AG20443 (cell line): Measurements from ENCODE around the gene NUDT6.
"Not testable (repeated sequence)": the region's sequence is repeated elsewhere in the genome, so short reads cannot be mapped to it uniquely, and the experiment has no call there.

ENCODE experiments used
- DNase-seq: peaks from one replicate; pipeline ENCODE4 v3.0.0; 2012; ENCODE audit warnings: low spot score, mixed read lengths

NUDT6 gene, protein sequence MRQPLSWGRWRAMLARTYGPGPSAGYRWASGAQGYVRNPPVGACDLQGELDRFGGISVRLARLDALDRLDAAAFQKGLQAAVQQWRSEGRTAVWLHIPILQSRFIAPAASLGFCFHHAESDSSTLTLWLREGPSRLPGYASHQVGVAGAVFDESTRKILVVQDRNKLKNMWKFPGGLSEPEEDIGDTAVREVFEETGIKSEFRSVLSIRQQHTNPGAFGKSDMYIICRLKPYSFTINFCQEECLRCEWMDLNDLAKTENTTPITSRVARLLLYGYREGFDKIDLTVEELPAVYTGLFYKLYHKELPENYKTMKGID

DNA sequence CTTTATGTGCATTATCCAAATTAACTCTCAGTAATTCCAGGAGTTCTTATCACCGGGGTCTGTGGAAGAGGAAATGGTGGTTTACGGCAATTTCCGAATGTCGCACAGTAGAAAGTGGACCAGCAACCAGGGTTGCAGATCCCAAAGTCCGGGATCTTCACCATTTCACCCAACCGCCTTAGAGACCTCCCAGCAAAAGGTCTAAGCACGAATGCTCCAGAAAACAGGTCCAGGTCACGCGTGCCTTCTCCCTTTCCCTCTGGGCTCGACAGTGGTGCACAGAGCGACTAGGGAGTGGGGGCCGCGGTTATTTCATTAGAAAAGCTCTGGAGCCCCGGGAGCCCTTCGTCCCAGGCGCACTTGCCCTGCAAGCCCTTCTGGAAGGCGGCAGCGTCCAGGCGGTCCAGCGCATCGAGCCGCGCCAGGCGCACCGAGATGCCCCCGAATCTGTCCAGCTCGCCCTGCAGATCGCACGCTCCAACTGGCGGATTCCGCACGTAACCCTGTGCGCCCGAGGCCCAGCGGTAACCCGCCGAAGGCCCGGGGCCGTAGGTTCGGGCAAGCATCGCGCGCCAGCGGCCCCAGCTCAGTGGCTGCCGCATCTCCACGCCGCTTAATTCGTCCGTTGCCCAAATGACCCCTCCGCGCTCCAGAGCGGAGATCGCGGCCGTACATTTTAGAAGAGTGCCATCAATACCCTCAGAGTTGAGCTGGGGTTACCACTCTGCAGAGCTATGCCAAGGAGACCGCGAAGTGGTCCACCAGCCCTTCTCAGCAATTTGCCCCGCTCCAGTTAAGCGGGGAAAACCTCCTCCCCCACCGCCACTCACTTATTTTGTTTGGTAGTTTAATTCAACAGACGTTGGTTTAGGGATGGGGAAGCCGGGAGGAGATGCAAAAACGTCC lies at the start of gene NUDT6:
NUDT6 (minus strand) TSS at position 627 of the 906 bp plus-strand sequence; CDS start at position 602, 25 bp downstream.
- DNase-seq, result peak; percentile 68

DNA sequence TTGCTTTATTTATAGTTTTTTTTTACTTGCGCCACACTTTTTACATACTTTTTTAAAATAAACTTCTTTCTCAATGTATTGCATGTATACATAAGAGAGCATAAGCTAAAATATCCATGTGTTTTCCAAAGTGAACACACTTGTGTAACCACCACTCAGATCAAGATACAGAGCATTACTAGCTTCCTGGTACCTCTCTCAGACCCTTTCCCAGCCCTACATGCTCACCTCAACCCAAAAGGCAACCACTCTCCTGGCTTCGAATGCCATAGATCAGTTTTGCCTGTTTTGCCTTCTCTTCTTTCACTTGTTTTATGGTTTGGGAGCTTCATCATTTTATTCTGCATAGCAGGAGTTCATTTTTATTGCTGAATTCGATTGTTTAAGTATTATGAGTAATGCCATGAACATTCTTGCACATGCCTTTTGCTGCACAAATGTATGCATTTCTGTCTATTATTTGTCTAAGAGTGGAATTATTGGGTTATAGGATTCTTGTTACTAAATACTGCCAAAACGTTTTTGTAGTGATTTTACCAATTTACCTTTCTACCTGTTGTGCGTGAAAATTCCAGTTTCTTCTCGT lies 45.9 kb upstream of the NUDT6 start:
- DNase-seq, result no peak

DNA sequence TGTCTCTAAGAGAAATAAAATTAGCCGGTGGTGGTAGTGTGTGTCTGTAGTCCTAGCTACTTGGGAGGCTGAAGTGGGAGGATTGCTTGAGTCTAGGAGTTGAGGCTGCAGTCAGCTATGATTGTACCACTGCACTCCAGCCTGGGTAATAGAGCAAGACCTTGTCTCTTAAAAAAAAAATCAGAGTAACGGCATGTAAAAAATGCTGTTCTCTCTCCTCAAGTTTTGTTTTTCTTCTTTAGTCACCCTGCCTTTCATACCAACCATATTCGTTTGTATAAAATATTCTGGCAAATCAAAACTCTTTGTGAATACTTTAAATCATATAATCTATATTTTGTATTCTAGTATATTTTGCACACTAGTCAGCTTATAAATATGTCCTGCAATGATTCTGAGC lies 44.8 kb upstream of the NUDT6 start:
- no peak for DNase-seq

DNA sequence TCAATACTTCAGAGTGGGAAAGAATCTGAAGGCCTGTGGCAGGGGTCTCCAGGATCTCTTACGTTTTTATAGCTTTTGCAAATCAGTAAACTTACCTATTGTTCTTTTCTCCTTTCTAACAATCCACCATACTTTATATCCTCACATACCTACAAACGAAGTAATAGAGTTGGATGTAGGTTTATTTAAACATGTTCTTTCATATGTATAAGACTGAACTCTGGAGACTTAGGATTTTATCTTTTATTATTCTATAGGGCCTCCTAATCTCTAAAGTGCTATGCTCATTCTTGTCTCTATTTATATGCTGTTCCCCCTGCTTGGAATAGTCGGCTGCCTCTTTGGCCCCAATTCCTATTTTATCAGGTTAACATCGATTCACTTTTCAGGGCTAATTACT lies 43.8 kb upstream of the NUDT6 start:
- DNase-seq, result no peak

DNA sequence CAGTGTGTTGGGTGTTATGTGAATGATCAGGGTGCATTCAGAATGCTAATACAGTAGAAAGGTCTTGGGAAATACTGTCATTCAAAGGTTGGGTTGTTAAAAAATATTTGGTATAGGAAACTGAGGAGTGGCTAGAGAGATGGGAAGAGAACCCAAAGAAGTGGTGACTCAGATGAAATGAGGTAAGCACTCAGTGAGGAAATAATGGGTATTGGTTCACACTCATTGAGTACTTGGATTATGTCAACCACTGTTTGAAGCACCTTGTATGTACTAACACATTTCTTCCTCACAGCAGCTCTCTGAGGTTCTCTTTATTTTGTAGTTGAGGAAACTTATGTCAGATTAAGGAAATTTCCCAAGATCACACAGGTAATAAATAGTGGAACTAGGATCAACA lies 40.8 kb upstream of the NUDT6 start:
- DNase-seq, result peak; percentile 22

DNA sequence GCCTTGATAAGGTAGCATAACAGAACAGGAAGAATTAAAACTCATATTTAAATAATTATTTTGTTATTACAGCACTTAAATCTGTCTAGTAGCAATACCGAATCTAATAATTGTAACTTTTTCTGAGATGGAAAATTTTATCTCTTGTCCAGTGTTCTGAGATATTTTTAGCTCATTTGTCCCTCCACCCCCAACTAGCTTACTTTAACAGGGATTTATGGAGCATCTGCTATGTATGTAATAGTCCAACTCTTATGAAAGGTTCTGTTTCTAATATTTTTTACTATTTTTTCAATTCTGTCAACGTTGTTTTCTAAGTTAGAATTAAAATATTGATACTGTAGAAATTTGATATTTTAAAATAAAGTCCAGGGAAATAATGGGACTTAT lies 38.2 kb upstream of the NUDT6 start:
- no peak for DNase-seq

DNA sequence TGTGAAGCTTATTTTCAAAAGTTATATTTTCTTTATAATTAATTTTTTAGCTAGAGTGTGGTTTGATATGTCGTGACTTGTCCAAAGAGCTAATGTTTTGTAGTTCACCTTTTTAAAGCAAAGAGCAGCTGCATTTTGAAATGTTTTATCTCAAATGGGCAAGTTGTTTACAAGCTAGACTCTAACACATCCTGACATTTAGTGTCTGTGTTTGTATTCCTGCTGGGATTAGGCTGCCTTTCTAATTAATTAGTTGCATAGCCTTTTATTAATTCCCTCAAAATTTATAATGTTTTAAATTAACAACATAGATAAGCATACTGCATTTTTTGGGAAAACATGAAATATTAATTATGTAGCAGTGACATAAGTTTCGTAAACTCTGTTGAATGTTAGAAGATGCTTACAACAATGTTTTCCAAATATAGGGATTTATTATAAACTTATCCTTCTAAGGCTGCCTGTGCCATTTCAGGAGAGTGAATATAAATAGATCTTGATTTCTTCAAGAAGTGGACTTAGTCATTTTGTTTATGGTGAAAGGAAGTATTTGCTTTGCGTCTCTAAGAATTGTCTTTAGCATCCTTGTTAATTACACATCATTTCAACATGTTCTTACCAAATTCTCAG lies 37.7 kb upstream of the NUDT6 start:
- no peak for DNase-seq

DNA sequence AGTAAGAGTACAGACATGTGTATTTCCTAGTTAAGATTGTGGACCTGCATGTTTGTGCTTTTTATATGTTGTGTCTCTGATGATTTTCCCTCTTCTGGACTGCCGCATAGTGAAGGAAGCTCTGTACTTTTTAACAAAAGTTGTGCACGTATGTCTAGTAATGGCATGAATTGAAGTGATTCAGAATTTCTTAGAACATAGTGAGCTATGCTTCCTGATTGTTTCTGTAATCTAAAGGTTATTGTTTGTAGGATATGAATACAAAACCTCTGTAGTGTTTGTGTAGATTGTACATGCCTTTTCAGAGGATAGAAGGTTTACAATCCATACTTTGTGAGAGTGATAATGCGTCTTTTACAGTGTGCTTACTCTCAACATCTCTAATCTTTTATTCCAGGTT lies 37.0 kb upstream of the NUDT6 start:
- no peak for DNase-seq

DNA sequence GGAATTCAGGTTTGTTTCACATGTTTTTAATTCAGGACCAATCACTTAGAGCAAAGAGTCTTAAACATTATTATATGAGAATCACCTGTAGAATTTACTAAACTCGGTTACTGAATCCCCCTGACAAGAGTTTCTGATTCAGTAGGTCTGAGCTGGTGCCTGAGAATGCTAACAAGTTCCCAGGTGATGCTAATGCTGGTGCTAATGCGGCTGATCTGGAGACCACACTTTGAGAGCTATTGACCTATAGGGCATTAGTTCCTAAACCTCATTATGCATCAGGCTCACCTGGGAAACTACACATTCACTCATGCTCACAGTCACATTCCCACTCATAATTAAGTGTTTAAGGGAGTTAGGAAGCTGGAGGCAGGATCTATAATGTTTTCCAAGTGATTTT lies 36.1 kb upstream of the NUDT6 start:
- DNase-seq, result no peak

DNA sequence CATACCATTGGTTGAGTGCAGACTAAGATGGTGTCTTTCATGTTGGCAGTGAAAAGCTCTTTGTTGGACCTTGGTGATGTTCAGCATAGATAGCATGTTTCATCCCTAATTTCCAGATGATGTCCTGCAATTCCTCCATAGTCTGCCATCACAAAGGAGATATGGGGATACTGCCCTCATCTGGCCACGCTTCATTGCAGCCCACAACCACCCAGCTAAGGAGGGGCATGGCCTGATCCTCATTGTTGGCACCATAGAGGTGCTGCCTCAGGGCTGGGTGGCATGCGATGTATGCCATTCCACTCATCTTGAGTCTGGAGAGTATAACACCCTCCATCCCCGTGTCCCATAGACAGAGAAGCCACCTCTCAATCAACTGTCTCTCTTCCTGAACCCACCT lies 31.5 kb upstream of the NUDT6 start:
- no peak for DNase-seq

DNA sequence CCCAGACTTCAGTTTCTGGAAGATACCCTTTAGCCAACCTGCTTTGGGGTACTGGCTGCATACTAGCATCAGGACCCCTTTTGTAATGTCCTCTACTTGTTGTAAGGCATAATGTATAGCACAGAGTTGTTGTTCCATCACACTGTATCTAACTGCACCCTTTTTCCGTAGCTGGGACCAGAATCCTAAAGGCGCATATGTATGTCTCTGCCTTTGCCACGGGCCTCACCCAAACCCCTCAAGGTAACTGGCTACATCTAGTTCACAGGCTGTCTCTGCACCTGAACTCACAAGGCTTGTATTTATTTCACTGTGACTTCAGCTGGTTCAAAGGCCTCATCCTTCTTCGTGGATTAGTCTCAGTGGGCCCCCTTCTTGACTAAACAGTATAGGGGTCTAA lies 29.6 kb upstream of the NUDT6 start:
- DNase-seq, result no peak

DNA sequence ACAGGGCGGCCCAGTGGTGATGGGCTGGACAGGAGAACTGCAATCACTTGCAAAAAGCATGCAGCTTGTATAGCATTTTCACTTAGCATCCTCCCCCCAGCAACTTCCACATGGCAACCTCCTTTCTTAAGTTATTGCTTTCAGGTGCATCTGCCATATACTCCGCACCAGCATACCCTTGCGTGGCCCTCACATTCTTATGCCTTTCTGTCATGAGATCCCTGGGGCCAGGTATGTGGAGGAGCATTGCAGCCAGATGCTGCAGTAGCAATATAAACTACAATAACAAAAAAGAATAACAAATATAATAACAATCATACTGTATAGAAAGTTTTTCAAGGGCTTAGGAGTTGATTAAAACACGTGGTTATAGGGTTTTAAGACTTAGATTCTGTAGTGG lies 26.3 kb upstream of the NUDT6 start:
- DNase-seq, result no peak

DNA sequence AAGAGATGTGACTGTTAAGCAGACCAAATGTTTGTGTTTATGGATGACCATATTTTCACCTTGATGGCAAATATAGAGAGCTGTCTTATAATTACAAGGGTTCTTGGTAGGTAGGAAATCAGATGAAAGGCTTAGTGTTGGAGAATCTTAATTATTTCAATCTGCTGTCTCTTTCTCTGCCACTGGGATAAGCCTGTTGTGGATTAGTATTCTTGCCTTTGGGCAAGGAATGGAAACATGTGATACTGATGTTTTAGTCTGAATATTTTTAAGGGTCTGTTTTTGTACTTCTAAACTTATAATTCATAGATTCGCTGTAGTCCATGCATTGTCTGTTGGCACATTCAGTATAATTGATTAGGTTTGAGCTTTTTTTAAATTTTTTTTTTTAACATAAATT lies 23.7 kb upstream of the NUDT6 start:
- no peak for DNase-seq

DNA sequence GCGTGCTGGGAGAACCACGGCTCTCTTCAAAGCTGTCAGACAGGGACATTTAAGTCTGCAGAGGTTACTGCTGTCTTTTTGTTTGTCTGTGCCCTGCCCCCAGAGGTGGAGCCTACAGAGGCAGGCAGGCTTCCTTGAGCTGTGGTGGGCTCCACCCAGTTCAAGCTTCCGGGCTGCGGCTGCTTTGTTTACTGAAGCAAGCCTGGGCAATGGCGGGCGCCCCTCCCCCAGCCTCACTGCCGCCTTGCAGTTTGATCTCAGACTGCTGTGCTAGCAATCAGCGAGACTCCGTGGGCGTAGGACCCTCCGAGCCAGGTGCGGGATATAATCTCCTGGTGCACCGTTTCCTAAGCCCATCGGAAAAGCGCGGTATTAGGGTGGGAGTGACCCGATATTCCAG lies 22.7 kb upstream of the NUDT6 start:
- DNase-seq, result not testable (repeated sequence)

DNA sequence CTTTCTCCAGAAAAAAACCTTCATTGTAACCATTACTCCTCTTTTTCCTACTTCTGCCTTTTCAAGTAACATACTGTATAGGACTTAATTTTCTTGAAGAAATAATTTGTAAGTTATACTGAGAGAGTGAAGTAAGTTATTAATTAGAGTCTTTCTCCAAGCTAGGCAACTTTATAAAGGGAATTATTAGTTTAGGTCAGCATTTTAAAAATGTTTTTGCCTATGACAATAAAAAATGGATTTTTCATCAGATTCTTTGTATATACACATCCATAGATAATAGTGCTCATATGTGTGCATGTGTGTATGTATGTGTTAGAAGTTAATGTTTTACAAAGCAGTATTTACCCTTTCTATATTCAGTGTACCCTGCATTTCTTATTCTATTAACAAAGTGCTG lies 10.4 kb upstream of the NUDT6 start:
- no peak for DNase-seq

DNA sequence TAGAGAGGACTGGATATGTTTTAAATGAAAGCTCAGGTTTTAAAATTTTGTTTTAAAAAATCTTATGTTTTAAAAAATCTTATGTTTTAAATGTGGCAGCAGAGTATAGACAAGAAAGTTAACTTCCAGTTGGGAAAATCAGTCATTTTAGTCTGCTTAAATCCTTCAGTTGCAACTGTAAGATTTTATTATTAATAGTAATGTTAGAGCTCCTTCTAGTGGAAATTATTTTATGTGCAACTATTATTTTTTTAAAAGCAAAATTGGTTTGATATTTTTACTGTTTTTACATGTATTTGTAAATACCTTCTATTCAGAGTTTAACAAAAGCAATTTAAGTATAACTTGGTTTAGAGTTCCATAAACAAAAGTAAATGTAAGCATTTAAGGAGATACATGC lies 8.5 kb upstream of the NUDT6 start:
- DNase-seq, result no peak

DNA sequence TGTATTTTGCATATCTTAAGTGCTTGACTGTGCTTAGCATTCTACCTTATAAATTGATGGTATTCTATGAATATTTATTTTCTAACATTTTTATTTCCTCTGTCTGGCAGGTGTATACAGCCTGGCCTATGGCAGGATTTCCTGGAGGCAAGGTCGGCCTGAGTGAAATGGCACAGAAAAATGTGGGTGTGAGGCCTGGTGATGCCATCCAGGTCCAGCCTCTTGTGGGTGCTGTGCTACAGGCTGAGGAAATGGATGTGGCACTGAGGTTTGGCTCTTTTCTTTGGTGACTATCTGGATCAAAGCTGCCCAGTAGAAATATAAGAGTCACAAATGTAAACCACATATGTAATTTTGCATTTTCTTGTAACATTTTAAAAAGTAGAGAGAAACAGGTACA lies 6.5 kb upstream of the NUDT6 start:
- DNase-seq, result no peak

DNA sequence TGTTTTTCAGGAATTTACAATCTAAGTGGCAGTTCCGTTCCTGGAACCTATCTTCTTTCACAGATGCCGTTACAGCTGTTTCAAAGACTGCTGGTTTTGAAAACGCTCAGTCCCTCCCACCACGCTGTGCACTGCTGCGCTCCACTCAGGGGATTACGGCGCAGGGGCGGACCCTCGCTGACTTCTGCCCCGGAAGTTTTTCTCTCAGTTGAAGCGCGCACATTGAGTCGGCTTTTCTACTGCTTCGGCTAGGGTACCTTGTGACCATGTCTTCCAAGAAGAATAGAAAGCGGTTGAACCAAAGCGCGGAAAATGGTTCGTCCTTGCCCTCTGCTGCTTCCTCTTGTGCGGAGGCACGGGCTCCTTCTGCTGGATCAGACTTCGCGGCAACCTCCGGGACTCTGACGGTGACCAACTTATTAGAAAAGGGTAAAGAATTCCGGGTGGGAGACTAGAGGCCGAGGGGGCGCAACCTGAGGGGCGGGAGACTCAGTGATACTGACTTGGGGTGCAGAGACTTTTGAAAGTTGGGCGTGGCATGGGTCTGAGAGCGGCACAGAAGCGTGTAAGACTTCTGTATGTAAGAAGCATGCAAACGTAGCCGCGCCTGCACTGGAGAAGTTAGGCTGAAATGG lies 597 bp upstream of the NUDT6 start:
- peak; percentile 92 for DNase-seq

DNA sequence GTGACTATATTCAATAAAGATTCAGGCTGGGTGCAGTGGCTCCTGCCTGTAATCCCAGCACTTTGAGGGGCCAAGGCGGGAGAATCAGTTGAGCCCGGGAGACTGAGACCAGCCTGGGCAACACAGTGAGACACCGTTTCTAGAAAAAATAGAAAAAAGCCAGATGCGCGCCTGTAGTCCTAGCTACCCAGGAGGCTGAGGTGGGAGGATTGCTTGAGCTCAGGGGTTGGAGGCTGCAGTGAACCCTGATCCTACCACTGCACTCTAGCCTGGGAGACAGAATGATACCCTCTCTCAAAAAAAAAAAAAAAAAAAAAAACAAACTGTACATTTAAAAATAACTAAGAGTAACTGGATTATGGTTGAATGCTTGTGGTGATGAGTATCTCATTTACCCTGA lies 1.1 kb downstream of the NUDT6 start:
- DNase-seq, result no peak

DNA sequence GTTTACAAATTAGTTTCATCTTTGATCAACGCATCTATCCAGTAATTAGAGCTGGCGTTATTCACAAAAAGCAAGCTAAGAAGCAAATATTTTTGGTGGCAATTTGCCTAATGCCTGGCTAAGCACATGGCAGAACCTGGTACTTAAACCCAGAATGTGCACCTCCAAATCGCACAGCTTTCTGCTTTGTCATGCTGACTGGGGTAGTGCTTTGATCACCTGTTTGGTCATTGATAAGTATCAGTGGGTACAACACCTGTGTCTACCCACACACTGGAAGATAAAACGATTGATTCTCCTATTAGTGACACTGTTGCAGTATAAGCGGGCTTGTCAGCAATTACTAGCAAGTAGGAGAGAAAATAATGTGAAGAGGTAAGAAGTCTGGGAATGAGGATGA lies 1.9 kb downstream of the NUDT6 start:
- no peak for DNase-seq

DNA sequence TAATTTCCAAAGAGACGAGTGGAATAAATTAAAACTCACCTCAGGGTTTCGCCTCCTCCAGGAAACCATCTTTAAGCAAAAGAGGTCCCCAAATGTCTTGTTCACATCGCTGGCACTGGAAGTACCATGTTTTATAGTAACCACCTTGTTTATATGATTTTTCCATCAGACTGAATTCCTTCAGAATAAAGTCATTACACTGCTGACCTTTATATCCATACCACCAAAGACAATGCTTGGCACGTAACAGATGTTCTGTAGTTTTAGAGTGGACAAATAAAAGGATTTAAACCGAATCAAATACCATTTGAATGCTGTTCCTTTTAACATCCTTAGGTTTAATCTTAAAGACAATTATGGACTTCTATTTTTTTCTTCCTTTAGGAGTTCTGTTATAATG lies 4.7 kb downstream of the NUDT6 start:
- DNase-seq, result no peak

DNA sequence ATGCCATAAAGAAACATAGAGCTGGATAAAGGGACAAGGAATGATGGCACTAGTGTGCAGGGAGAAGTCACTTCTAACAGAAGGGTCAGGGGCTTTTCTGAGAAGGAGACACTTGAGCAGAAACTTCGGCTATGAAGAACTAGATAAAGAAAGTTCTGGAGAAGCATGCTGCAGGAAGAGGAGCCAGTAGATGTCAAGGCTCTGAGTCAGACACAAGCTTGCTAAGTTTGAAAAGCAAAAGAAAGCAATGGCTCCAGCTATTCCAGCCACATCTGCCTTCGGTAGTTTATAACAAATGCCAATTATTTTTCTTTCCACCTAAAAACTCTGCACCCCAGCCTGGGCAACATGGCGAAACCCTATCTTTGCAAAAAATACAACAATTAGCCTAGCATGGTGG lies 7.5 kb downstream of the NUDT6 start:
- DNase-seq, result peak; percentile 53
